Left lung (tissue), 10 donors: Measurements from ENCODE around the gene FAM120A. TPM values are rescaled to one million over a fixed set of nuclear protein-coding genes. Genes with fewer than 3 reads are reported as not detected.

Experiments used
- ATAC-seq: fragments of 200-7000 bp; cut with Tn5 transposase; one replicate; pipeline ENCODE4 v1.9.1; 2020; ENCODE audit warnings: moderate library complexity
- DNase-seq, 4 donors: peaks; one replicate each; pipeline ENCODE4 v3.0.0-alpha.2; 2013 to 2020
- H3K27ac ChIP-seq, 2 donors: fragments of 200-600 bp; sonication (generic) in 1 of 2; one replicate each; pipeline versions ENCODE4 v1.5.0 to v1.8.0; 2020 to 2021
- H3K27me3 ChIP-seq, 2 donors: fragments of 200-600 bp; sonication (generic) in 1 of 2; one replicate each; pipeline versions ENCODE4 v1.5.0 to v1.8.0; 2020 to 2021
- H3K36me3 ChIP-seq, 2 donors: fragments of 200-600 bp; sonication (generic) in 1 of 2; one replicate each; pipeline versions ENCODE4 v1.5.0 to v1.8.0; 2020 to 2021
- H3K4me1 ChIP-seq, 2 donors: fragments of 200-600 bp; one replicate each; pipeline ENCODE4 v1.8.0; 2021
- H3K4me3 ChIP-seq, 2 donors: fragments of 200-600 bp; sonication (generic) in 1 of 2; one replicate each; pipeline versions ENCODE4 v1.5.0 to v1.8.0; 2020 to 2021; ENCODE audit warnings: mild to moderate bottlenecking in 1 of 2
- H3K9me3 ChIP-seq, 2 donors: fragments of 200-600 bp; sonication (generic) in 1 of 2; one replicate each; pipeline versions ENCODE4 v1.5.0 to v1.8.0; 2020 to 2021
- intact Hi-C, 2 donors: fragments of 100-400 bp; cut with DNase I; formaldehyde crosslinking; loops; one replicate each; pipeline versions ENCODE4 v1.11.2 to v1.14.2; 2022
- polyA plus RNA-seq, 6 donors: library from polyadenylated mRNA; unstranded; fragments of 120-200 nt; gene quantifications; one replicate each; pipeline ENCODE4 v1.2.1, GENCODE V29; 2013; ENCODE audit not compliant: insufficient read length in 6 of 6
- total RNA-seq, 2 donors: library from RNA; stranded (reverse); fragmentation: NEBNext Ultra II Directional; extraction: Animal tissue kit (Norgen Biotek cat#: 25700); gene quantifications; one replicate each; pipeline ENCODE4 v1.2.1, GENCODE V29; 2021
- TF ChIP-seq, protein P1 (sequence below), 2 donors: fragments of 200-600 bp; sonication (generic) in 1 of 2; IDR thresholded peaks; one replicate each; pipeline versions ENCODE4 v1.5.0 to v1.8.0; 2021; ENCODE audit warnings: antibody characterized with exemption in 2 of 2
- donor health status: DM: no; HTN: yes; CAD: no.
- donor health status: DM: no; HTN: no; CAD: no.

The FAM120A gene
- total and polyA plus RNA-seq, 8 donors, result 61.0 to 160 (median 74.0) TPM

DNA sequence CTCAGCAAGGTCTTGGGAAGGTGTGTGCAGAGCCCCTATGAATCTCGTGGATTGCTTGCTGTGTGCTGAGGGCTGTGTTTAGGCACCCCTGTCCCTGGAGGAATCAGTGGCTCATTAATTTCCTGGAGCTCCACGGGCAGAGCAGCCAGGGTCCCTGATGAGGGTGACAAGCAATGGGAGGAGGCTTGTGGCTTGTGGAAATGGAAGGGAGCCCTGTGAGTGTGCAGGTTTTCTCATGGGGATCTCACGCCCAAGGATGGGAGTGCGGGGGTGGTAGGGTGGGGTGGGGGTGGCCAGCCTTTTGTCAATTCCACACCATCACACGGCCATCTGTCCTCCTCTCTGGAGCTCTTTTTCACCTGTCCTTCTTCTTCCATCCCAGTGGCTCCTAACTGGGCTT is 150.2 kb downstream of the FAM120A start:
- Histone ChIP-seq H3K27ac (no peak overlapping the region), H3K9me3 (no peaks in the 10 kb centered on the region), H3K27me3 (no peaks in the 10 kb centered on the region), H3K4me1 (peaks cover 7 to 25% of the 10 kb centered on the region in 2 donors), H3K4me3 (no peak overlapping the region), H3K36me3 (no peaks in the 10 kb centered on the region)
- ATAC-seq (no peak), DNase-seq (no peak)
- TF ChIP-seq, protein P1, sequence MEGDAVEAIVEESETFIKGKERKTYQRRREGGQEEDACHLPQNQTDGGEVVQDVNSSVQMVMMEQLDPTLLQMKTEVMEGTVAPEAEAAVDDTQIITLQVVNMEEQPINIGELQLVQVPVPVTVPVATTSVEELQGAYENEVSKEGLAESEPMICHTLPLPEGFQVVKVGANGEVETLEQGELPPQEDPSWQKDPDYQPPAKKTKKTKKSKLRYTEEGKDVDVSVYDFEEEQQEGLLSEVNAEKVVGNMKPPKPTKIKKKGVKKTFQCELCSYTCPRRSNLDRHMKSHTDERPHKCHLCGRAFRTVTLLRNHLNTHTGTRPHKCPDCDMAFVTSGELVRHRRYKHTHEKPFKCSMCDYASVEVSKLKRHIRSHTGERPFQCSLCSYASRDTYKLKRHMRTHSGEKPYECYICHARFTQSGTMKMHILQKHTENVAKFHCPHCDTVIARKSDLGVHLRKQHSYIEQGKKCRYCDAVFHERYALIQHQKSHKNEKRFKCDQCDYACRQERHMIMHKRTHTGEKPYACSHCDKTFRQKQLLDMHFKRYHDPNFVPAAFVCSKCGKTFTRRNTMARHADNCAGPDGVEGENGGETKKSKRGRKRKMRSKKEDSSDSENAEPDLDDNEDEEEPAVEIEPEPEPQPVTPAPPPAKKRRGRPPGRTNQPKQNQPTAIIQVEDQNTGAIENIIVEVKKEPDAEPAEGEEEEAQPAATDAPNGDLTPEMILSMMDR (IDR thresholded peaks at IDR 0.05), result no peak
- intact Hi-C loops, result no loop called here

DNA sequence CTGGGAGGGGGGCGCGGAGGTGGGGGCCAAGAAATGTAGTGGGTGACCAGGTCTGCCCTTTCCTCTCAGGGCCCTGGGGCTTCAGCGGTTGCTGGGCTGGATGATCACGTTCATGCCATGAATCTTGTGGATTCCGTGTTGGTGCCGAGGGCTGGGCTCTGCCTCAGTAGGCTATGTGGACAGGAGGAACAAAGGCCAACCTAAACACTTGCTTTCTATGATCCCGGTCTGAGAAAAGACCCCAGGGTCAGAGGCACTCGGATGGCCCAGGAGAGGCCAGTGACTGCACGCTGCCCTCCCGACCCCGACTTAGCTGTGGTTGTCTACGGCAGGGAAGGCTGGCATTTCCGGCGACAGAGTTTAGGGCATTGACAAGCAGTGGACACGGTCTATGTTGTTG is 151.5 kb downstream of the FAM120A start:
- H3K4me3 ChIP-seq, result no peak overlapping the region
- H3K27me3 ChIP-seq, result no peaks in the 10 kb centered on the region
- no peaks in the 10 kb centered on the region for H3K36me3 ChIP-seq
- no peak overlapping the region for H3K27ac ChIP-seq
- peaks cover 7 to 25% of the 10 kb centered on the region in 2 donors for H3K4me1 ChIP-seq
- intact Hi-C loops, result no loop called here
- TF ChIP-seq, protein P1 (IDR thresholded peaks at IDR 0.05), result no peak
- ATAC-seq, result no peak
- no peak for DNase-seq
- peaks cover 0 to 6% of the 10 kb centered on the region in 2 donors for H3K9me3 ChIP-seq

DNA sequence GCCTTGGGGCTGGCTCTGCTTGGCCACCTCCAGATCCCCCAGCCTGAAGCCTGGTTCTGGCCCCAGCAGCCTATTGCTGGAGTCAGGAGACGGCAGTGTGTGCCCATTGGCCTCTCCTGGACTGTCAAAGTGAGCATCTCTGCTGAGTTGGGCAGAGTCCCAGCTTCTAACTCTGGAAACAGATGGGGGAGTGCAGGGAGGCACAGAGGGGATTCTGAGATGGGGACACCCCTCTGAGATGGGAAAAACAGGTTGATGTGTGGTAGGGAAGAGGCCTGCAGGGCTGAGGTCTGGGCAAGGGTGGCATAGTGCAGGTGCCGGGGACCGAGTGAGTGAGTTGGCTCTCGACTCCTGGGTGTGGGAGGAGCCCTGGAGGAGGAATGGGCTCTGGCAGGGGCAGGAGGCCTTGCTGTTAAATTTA is 152.4 kb downstream of the FAM120A start:
- no peaks in the 10 kb centered on the region for H3K27me3 ChIP-seq
- DNase-seq (no peak), ATAC-seq (no peak)
- no peaks in the 10 kb centered on the region for H3K36me3 ChIP-seq
- peaks cover 7 to 19% of the 10 kb centered on the region in 2 donors for H3K4me1 ChIP-seq
- H3K9me3 ChIP-seq, result peaks cover 0 to 13% of the 10 kb centered on the region in 2 donors
- no peak overlapping the region for H3K4me3 ChIP-seq
- intact Hi-C loops, result no loop called here
- TF ChIP-seq, protein P1 (IDR thresholded peaks at IDR 0.05), result no peak
- no peak overlapping the region for H3K27ac ChIP-seq

DNA sequence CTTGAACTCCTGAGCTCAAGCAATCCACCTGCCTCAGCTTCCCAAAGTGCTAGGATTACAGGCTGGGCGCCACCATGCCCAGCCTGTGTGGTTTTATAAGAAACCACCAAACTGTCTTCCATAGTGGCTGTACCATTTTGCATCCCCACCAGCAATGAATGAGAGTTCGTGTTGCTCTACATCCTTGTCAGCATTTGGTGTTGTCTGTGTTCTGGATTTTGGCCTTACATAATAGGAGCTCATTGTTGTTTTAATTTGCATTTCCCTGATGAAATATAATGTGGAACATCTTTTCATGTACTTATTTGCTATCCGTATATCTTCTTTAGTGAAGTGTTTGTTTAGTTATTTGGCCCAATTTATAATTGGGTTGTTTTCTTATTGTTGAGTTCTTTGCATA is 154.7 kb downstream of the FAM120A start:
- no peaks in the 10 kb centered on the region for H3K27me3 ChIP-seq
- TF ChIP-seq, protein P1 (IDR thresholded peaks at IDR 0.05), result no peak
- no peak overlapping the region for H3K27ac ChIP-seq
- H3K4me1 ChIP-seq, result peaks cover 0 to 1% of the 10 kb centered on the region in 2 donors
- ATAC-seq, result no peak
- no peak overlapping the region for H3K4me3 ChIP-seq
- no peaks in the 10 kb centered on the region for H3K36me3 ChIP-seq
- DNase-seq, result no peak
- intact Hi-C loops, result no loop called here
- H3K9me3 ChIP-seq, result peaks cover 0 to 28% of the 10 kb centered on the region in 2 donors

DNA sequence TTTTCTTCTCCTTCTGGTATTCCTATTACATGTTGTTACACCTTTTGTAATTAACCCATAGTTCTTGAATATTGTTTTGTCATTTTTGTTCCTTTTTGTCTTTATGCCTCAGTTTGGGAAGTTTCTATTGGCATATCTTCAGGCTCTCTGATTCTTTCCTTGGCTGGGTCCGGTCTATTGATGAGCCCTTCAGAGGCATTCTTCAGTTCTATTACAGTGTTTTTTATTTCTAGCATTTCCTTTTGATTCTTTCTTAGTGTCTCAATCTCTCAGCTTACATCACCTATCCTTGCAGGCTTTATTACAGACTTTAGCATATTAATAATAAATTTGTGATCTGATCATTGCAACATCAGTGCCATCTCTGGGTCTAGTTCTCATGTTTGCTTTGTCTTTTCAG is 158.7 kb downstream of the FAM120A start:
- no peak overlapping the region for H3K4me3 ChIP-seq
- H3K27me3 ChIP-seq, result no peaks in the 10 kb centered on the region
- no peaks in the 10 kb centered on the region for H3K36me3 ChIP-seq
- DNase-seq (no peak), ATAC-seq (no peak)
- peaks cover 0 to 28% of the 10 kb centered on the region in 2 donors for H3K9me3 ChIP-seq
- no peak overlapping the region for H3K27ac ChIP-seq
- intact Hi-C loops, result no loop called here
- H3K4me1 ChIP-seq, result no peaks in the 10 kb centered on the region
- TF ChIP-seq, protein P1 (IDR thresholded peaks at IDR 0.05), result no peak
